LNCaP clone FGC (cell line): Measurements from ENCODE around the gene SLC30A4.

Experiments used
- DNase-seq: peaks from one replicate; pipeline ENCODE4 v3.0.0-alpha.2; 2011; ENCODE audit warnings: low read depth
- H3K4me3 ChIP-seq: 2 replicates; pipeline ENCODE4 v1.5.1; 2011; ENCODE audit warnings: mild to moderate bottlenecking, low read depth, low read length, control low read depth
- TF ChIP-seq, protein P1 (sequence below): IDR thresholded peaks from 2 replicates; pipeline ENCODE4 v1.5.1; 2012; ENCODE audit warnings: mild to moderate bottlenecking; ENCODE audit not compliant: control insufficient read depth, insufficient read depth; ENCODE audit errors: extremely low read depth

Gene SLC30A4, protein sequence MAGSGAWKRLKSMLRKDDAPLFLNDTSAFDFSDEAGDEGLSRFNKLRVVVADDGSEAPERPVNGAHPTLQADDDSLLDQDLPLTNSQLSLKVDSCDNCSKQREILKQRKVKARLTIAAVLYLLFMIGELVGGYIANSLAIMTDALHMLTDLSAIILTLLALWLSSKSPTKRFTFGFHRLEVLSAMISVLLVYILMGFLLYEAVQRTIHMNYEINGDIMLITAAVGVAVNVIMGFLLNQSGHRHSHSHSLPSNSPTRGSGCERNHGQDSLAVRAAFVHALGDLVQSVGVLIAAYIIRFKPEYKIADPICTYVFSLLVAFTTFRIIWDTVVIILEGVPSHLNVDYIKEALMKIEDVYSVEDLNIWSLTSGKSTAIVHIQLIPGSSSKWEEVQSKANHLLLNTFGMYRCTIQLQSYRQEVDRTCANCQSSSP

DNA sequence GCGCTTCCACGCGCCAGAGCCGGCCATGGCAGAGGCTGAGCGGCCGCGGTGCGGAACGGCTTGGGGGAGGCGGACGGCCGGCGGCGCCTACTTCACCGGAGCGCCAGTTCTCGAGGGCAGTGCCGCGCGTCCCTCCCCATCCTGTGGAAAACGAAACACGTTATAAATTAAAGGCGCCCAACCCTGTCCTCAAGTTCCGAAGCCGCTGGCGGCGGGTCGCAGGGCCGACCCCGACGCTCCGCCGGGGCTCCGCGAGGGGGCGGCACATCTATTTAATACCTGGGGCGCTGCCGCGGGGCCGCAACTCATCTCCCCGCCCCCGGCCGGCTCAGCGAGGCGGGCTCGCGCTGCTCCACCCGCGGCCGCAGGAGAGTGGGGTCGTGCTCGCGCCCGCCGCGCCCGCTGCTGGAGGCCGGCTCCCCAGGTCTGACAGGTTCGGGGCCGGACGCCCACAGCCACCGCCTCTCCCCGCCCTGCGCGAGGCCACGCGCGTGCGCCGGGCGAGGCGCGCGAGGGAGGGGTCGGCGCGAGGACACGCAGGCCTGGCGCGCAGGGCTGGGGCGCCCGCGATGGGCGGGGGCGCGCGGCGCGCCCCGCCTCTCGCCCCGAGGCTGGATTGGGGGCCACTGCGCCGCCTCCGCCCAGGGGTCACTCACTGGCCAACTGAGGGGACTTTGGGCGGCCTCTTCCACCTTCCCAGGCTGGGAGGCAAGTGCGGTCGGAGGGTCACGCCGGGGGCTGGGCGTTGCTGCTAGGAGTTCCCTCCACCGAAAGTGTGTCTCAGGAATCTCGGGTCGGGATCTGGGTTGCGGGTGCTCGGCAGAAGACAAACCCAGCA is at the start of gene SLC30A4:
Gene SLC30A4 (minus strand): TSS at position 428 of the 838 bp plus-strand sequence. CDS start 401 bp downstream, at position 27.
- H3K4me3 ChIP-seq, result peak within 1 kb of the TSS; percentile 78
- TF ChIP-seq, protein P1, sequence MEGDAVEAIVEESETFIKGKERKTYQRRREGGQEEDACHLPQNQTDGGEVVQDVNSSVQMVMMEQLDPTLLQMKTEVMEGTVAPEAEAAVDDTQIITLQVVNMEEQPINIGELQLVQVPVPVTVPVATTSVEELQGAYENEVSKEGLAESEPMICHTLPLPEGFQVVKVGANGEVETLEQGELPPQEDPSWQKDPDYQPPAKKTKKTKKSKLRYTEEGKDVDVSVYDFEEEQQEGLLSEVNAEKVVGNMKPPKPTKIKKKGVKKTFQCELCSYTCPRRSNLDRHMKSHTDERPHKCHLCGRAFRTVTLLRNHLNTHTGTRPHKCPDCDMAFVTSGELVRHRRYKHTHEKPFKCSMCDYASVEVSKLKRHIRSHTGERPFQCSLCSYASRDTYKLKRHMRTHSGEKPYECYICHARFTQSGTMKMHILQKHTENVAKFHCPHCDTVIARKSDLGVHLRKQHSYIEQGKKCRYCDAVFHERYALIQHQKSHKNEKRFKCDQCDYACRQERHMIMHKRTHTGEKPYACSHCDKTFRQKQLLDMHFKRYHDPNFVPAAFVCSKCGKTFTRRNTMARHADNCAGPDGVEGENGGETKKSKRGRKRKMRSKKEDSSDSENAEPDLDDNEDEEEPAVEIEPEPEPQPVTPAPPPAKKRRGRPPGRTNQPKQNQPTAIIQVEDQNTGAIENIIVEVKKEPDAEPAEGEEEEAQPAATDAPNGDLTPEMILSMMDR, result peak; percentile 42

DNA sequence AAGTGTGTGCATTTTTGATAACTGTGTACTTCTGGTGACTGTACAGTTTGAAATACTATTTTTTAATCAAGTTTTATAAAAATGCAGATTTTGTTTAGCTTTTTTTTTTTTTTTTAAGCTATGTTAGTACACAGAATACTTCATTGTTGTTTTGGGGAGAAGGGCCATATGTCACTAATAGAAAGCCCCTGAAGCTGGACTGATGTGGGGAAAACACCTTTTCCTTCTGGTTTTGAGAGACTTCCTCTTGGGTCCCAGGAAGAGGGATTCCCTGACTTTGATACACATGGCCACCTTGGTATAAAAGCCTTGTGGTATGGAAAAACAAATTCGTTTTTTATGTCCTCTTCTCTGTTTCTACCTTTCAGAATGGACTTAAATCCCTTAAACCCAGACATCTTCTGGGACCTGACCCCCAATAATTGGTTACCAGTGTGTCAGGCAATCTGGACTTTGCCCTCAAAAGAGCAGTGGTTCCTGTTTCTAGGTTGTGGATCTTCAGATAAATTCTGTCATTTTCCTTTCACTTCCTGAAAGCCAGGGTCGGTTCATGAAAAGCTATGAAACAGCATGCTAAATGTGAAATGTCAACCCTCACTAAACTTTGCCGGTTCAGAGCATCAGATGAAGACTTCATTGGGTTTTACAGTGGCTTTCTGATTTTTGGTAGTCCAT is 33.5 kb upstream of the SLC30A4 start:
- no peak for DNase-seq
- no peak overlapping the region for H3K4me3 ChIP-seq
- TF ChIP-seq, protein P1, result no peak

More for the DNA sequence above, at the start of gene SLC30A4:
- no peak for DNase-seq

DNA sequence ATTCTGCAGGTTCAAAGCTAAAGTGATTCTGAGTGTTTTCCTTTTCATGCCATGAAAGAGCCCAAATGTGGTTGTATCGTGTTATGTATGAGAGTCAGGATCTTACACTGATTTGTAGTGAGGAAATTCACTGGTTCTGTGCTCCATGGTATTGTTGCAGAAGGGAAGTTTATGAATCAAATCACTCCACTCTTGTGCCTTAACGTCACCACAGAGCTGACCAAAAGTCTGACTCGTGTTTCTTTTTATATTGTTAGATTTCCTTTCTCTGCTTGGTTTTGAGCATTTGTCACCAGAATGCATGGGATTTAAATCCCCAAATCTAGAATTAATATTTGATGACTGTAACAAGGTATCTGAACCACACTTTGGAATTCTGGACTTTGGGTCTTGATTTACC is 29.1 kb upstream of the SLC30A4 start:
- no peak for DNase-seq
- no peak overlapping the region for H3K4me3 ChIP-seq
- TF ChIP-seq, protein P1, result no peak

DNA sequence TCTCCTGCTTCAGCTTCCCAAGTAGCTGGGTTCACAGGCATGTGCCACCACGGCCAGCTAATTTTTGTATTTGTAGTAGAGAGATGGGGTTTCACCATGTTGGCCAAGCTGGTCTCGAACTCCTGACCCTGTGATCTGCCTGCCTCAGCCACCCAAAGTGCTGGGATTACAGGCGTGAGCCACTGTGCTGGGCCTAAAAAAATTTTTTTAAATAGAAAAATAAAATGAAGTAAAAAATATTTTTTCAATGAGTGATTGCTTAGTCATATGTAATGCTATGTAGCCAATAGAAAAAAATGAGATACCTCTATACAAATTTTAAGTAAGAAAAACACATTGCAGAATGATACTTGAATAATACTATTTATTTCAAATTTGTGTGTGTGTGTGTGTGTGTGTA is 27.9 kb upstream of the SLC30A4 start:
- TF ChIP-seq, protein P1, result no peak

DNA sequence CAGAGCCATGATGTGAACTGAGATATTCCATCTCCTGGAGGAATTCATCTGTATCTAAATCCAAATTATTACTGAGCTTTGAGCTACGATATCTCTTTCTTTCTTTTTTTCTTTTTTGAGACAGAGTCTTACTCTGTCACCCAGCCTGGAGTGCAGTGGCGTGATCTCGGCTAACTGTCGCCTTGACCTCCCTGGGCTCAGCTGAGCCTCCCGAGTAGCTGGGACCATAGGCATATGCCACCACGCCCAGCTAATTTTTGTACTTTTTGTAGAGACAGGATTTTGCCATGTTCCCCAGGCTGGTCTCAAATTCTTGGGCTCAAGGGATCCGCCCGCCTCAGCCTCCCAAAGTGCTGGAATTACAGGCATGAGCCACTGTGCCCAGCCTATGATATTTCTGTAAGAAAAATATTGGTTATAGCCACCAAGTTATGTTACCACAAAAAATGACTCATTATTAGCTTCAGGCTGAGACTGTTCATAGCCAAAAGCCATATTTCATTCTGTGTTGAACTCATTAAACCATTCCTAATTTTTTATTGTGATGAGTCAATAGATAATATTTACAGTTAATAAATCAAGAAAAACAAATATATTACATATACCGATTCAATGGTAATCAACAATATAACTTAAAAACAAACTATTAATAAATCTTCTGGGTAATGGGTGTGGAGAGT is 27.1 kb upstream of the SLC30A4 start:
- H3K4me3 ChIP-seq, result no peak overlapping the region
- DNase-seq, result peak; percentile 52
- TF ChIP-seq, protein P1, result no peak

More for the DNA sequence above, 27.9 kb upstream of the SLC30A4 start:
- no peak for DNase-seq
- H3K4me3 ChIP-seq, result no peak overlapping the region
